Testis (tissue), 2 donors: ENCODE measurements around the gene TMED1.

Source experiments
- CTCF ChIP-seq, 3 experiments: fragments of 450-650 bp in 2 of 3; fragments of 200-600 bp in 1 of 3; sonication (generic) in 1 of 3; IDR thresholded peaks; one replicate each; pipeline ENCODE4 v1.5.1; 2016 to 2019; ENCODE audit warnings: antibody characterized with exemption in 3 of 3, mild to moderate bottlenecking in 2 of 3, moderate library complexity in 1 of 3
- POLR2A ChIP-seq: fragments of 450-650 bp; IDR thresholded peaks from one replicate; pipeline ENCODE4 v1.6.1; 2017; ENCODE audit warnings: antibody characterized with exemption, mild to moderate bottlenecking, moderate library complexity

- TF ChIP-seq CTCF (IDR thresholded peaks at IDR 0.05) = no peak
- no peak for TF ChIP-seq POLR2A
Measured at GRCh38 chr19:10809651-10810285, 26.2 kb downstream of the TMED1 start.
